ENCODE results near the gene LY86. TPM values are rescaled to one million over a fixed set of nuclear protein-coding genes. Genes with fewer than 3 reads are reported as not detected.

Gene LY86
- total RNA-seq, 1 experiment from 2014 or later = not detected

GRCh38 chr6:6646384-6646783 lies 57.9 kb downstream of the LY86 start:
- H3K4me1 Mint-ChIP-seq (ENCODE audit: low read depth, unreplicated experiment) = no peaks in the 10 kb centered on the region
- H3K27me3 Mint-ChIP-seq (ENCODE audit: unreplicated experiment) = peaks cover 4% of the 10 kb centered on the region
- BruUV-seq (replicated peaks) = no TSS peak

GRCh38 chr6:6646859-6647258 lies 58.3 kb downstream of the LY86 start:
- Mint-ChIP-seq H3K4me1 (ENCODE audit: low read depth, unreplicated experiment) (no peaks in the 10 kb centered on the region), H3K27ac (ENCODE audit: unreplicated experiment) (no peak overlapping the region), H3K4me3 (ENCODE audit: low read depth, unreplicated experiment) (no peak overlapping the region), H3K27me3 (ENCODE audit: unreplicated experiment) (no peaks in the 10 kb centered on the region), H3K9me3 (ENCODE audit: low read depth, unreplicated experiment) (no peaks in the 10 kb centered on the region), H3K36me3 (ENCODE audit: insufficient read depth, unreplicated experiment) (no peaks in the 10 kb centered on the region)
- DNase-seq = no peak
- no peak for TF ChIP-seq CTCF (IDR thresholded peaks at IDR 0.05; ENCODE audit: unreplicated experiment)
- BruUV-seq (replicated peaks) = no TSS peak
- CTCF ChIA-PET = no interaction called here
- intact Hi-C loops (cut with micrococcal nuclease; ENCODE audit: unreplicated experiment) = loop anchor here (10.0 kb wide), 1 partner anchor 82 kb away; no protein-coding TSS in a partner anchor

More at GRCh38 chr6:6646384-6646783, 57.9 kb downstream of the LY86 start:
- intact Hi-C loops (cut with micrococcal nuclease; ENCODE audit: unreplicated experiment) = loop anchor here (10.0 kb wide), 1 partner anchor 82 kb away; no protein-coding TSS in a partner anchor
- CTCF ChIA-PET = no interaction called here
- Mint-ChIP-seq H3K4me3 (ENCODE audit: low read depth, unreplicated experiment) (no peak overlapping the region), H3K9me3 (ENCODE audit: low read depth, unreplicated experiment) (no peaks in the 10 kb centered on the region), H3K36me3 (ENCODE audit: insufficient read depth, unreplicated experiment) (no peaks in the 10 kb centered on the region), H3K27ac (ENCODE audit: unreplicated experiment) (no peak overlapping the region)
- DNase-seq = no peak
- no peak for TF ChIP-seq CTCF (IDR thresholded peaks at IDR 0.05; ENCODE audit: unreplicated experiment)

- Mint-ChIP-seq H3K9me3 (ENCODE audit: low read depth, unreplicated experiment) (no peaks in the 10 kb centered on the region), H3K4me3 (ENCODE audit: low read depth, unreplicated experiment) (no peak overlapping the region), H3K4me1 (ENCODE audit: low read depth, unreplicated experiment) (no peaks in the 10 kb centered on the region), H3K36me3 (ENCODE audit: insufficient read depth, unreplicated experiment) (no peaks in the 10 kb centered on the region), H3K27me3 (ENCODE audit: unreplicated experiment) (peaks cover 18% of the 10 kb centered on the region), H3K27ac (ENCODE audit: unreplicated experiment) (no peak overlapping the region)
- TF ChIP-seq CTCF (IDR thresholded peaks at IDR 0.05; ENCODE audit: unreplicated experiment) = no peak
- BruUV-seq (replicated peaks) = no TSS peak
- intact Hi-C loops (cut with micrococcal nuclease; ENCODE audit: unreplicated experiment) = loop anchor here (10.0 kb wide), 1 partner anchor 84 kb away; no protein-coding TSS in a partner anchor
- DNase-seq = no peak
- CTCF ChIA-PET = no interaction called here
These were observed 60.3 kb downstream of the LY86 start for GRCh38 chr6:6648692-6649343.

- Mint-ChIP-seq H3K4me1 (ENCODE audit: low read depth, unreplicated experiment) (no peaks in the 10 kb centered on the region), H3K27me3 (ENCODE audit: unreplicated experiment) (peaks cover 22% of the 10 kb centered on the region), H3K36me3 (ENCODE audit: insufficient read depth, unreplicated experiment) (no peaks in the 10 kb centered on the region), H3K4me3 (ENCODE audit: low read depth, unreplicated experiment) (no peak overlapping the region), H3K9me3 (ENCODE audit: low read depth, unreplicated experiment) (no peaks in the 10 kb centered on the region), H3K27ac (ENCODE audit: unreplicated experiment) (no peak overlapping the region)
- BruUV-seq (replicated peaks) = no TSS peak
- intact Hi-C loops (cut with micrococcal nuclease; ENCODE audit: unreplicated experiment) = loop anchor here (10.0 kb wide), 1 partner anchor 85 kb away; no protein-coding TSS in a partner anchor
- DNase-seq = no peak
- CTCF ChIA-PET = no interaction called here
- TF ChIP-seq CTCF (IDR thresholded peaks at IDR 0.05; ENCODE audit: unreplicated experiment) = no peak
These were observed 61.4 kb downstream of the LY86 start for GRCh38 chr6:6649824-6650349.

All from Calu3 (cell line).